NB4 (cell line): ENCODE measurements around the gene ACSL5.

ENCODE experiments used
- DNase-seq: peaks from one replicate; pipeline ENCODE4 v3.0.0; 2010; ENCODE audit warnings: low read depth
- H3K4me3 ChIP-seq: one replicate; pipeline ENCODE4 v1.5.1; 2011; ENCODE audit warnings: mild to moderate bottlenecking, low read depth, low read length, moderate library complexity
- MAX ChIP-seq: IDR thresholded peaks from 2 replicates; pipeline ENCODE4 v1.6.1; 2011; ENCODE audit warnings: low read depth, low read length
- MYC ChIP-seq: IDR thresholded peaks from 2 replicates; pipeline ENCODE4 v1.6.1; 2011; ENCODE audit warnings: low read depth, low read length
- POLR2A ChIP-seq: IDR thresholded peaks from 2 replicates; pipeline ENCODE4 v1.6.1; 2011; ENCODE audit warnings: mild to moderate bottlenecking; ENCODE audit not compliant: insufficient read length; ENCODE audit errors: extremely low read depth
- TF ChIP-seq, protein P1 (sequence below): IDR thresholded peaks from one replicate; pipeline ENCODE4 v1.5.1; 2012; ENCODE audit warnings: low read depth, low read length

The ACSL5 gene

DNA sequence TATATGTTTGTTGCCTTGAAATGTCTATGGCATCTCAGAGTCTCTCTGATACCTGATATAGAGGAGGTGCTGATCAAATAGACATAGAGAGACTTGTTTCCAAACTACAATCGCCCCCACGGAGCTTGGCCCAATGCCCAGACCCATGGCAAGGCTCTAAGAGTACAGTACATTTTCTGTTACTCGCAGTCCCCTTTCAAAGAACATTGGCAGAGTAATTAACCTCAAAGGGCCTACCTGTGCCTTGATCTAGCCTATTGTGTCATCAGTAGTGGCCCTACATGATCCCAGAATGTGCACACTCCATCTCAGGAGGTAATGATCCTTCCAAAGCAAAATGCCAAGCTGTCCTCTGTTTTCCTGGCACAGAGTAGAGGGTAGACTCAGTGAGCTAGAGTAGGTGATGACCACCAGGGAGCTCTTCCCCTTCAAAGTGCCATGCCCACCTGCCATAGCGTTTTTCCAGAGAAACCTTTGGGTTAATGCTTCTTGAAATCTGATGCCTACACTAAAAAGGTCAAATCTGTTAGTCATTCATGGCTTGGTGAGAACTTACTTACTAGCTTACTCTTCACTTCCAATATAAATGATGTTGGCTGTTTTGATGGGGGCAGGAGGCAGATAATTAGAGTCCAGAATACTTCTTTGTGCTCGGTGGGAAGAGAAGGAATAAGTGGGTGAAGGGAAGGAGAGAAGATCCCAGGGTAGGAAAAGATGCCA lies 41.2 kb upstream of the ACSL5 start:
- TF ChIP-seq, protein P1, sequence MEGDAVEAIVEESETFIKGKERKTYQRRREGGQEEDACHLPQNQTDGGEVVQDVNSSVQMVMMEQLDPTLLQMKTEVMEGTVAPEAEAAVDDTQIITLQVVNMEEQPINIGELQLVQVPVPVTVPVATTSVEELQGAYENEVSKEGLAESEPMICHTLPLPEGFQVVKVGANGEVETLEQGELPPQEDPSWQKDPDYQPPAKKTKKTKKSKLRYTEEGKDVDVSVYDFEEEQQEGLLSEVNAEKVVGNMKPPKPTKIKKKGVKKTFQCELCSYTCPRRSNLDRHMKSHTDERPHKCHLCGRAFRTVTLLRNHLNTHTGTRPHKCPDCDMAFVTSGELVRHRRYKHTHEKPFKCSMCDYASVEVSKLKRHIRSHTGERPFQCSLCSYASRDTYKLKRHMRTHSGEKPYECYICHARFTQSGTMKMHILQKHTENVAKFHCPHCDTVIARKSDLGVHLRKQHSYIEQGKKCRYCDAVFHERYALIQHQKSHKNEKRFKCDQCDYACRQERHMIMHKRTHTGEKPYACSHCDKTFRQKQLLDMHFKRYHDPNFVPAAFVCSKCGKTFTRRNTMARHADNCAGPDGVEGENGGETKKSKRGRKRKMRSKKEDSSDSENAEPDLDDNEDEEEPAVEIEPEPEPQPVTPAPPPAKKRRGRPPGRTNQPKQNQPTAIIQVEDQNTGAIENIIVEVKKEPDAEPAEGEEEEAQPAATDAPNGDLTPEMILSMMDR: no peak
- TF ChIP-seq MYC: no peak
- no peak for TF ChIP-seq MAX
- no peak for TF ChIP-seq POLR2A
- DNase-seq: no peak
- H3K4me3 ChIP-seq: no peak overlapping the region

GRCh38 chr10:112333452-112333851 lies 40.5 kb upstream of the ACSL5 start:
- no peak for DNase-seq
- H3K4me3 ChIP-seq: no peak overlapping the region
- TF ChIP-seq MAX (no peak), MYC (no peak), POLR2A (no peak)
- TF ChIP-seq, protein P1: no peak

DNA sequence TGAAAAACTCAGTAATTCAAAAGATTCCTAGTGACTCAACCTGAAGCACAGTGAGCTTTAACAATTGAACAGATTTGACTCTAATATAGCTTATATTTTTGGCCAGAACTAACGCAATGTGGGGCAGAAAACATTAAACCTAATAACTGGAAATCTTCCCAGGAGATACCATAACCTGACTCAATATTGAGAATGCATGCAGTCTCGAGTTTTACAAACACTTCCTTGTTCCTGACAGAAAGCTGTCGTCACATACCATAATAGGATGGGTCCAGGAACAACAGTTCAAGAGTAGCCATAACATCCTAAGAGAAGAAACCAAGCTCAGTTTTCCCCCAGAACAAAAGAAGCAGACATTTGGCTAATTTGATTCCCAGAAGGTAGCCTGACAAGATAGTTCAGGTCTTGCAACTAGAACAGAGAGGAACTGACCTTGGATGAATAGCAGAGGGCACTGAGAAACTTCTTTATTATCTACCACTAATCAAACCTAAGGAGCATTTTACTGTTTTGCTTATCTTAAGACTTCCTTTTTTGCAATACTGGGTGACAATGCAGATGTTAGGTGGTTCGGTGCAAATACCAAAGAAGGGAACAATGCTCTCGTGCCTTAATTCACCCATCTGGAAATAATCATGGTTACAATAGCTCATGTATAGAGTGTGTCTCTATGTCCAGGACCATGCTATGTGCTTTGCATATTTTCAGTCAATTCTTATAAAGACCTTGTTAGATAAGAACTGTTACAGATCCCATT lies 38.6 kb upstream of the ACSL5 start:
- no peak overlapping the region for H3K4me3 ChIP-seq
- peak; percentile 69 for DNase-seq
- TF ChIP-seq MAX (no peak), POLR2A (no peak)
- TF ChIP-seq, protein P1: no peak

- no peak for DNase-seq
- H3K4me3 ChIP-seq: no peak overlapping the region
- TF ChIP-seq, protein P1: no peak
- TF ChIP-seq POLR2A (no peak), MYC (no peak)
Observed at GRCh38 chr10:112335868-112336265, 38.0 kb upstream of the ACSL5 start.

- H3K4me3 ChIP-seq: no peak overlapping the region
- TF ChIP-seq POLR2A (no peak), MAX (no peak)
Observed at GRCh38 chr10:112336556-112337201, 37.2 kb upstream of the ACSL5 start.

GRCh38 chr10:112338957-112339356 lies 35.0 kb upstream of the ACSL5 start:
- DNase-seq: peak; percentile 10
- no peak for TF ChIP-seq MYC
- no peak overlapping the region for H3K4me3 ChIP-seq

More at GRCh38 chr10:112336556-112337201, 37.2 kb upstream of the ACSL5 start:
- DNase-seq: no peak
